NT2/D1 (cell line): Measurements from ENCODE around the gene DOCK9.

Experiments
- DNase-seq: peaks from one replicate; pipeline ENCODE4 v3.0.0-alpha.2; 2011; ENCODE audit warnings: low read depth, low spot score
- H3K27me3 ChIP-seq: 2 replicates; pipeline ENCODE4 v1.6.0; 2011; ENCODE audit warnings: mild to moderate bottlenecking; ENCODE audit not compliant: insufficient read length, insufficient read depth
- H3K36me3 ChIP-seq: 2 replicates; pipeline ENCODE4 v1.6.1; 2011; ENCODE audit warnings: mild to moderate bottlenecking, low read length, mixed read lengths; ENCODE audit not compliant: insufficient read depth, insufficient read length
- H3K4me1 ChIP-seq: 2 replicates; pipeline ENCODE4 v1.5.1; 2011; ENCODE audit not compliant: insufficient read depth, insufficient read length
- H3K4me3 ChIP-seq: 2 replicates; pipeline ENCODE4 v1.5.1; 2011; ENCODE audit warnings: low read depth; ENCODE audit not compliant: insufficient read length
- H3K9ac ChIP-seq: 2 replicates; pipeline ENCODE4 v1.6.0; 2011; ENCODE audit warnings: low read depth; ENCODE audit not compliant: insufficient read length
- H3K9me3 ChIP-seq: 2 replicates; pipeline ENCODE4 v1.5.1; 2011; ENCODE audit warnings: mild to moderate bottlenecking, low read length; ENCODE audit not compliant: insufficient read depth
- SUZ12 ChIP-seq: IDR thresholded peaks from 2 replicates; pipeline ENCODE4 v1.6.1; 2011; ENCODE audit not compliant: insufficient read length, insufficient read depth; ENCODE audit errors: extremely low read depth
- YY1 ChIP-seq: IDR thresholded peaks from 2 replicates; pipeline ENCODE4 v1.6.1; 2011; ENCODE audit not compliant: insufficient read length, insufficient read depth
- ZNF274 ChIP-seq: IDR thresholded peaks from 2 replicates; pipeline ENCODE4 v1.6.1; 2011; ENCODE audit warnings: mild to moderate bottlenecking, low read depth, low read length

Gene DOCK9

DNA sequence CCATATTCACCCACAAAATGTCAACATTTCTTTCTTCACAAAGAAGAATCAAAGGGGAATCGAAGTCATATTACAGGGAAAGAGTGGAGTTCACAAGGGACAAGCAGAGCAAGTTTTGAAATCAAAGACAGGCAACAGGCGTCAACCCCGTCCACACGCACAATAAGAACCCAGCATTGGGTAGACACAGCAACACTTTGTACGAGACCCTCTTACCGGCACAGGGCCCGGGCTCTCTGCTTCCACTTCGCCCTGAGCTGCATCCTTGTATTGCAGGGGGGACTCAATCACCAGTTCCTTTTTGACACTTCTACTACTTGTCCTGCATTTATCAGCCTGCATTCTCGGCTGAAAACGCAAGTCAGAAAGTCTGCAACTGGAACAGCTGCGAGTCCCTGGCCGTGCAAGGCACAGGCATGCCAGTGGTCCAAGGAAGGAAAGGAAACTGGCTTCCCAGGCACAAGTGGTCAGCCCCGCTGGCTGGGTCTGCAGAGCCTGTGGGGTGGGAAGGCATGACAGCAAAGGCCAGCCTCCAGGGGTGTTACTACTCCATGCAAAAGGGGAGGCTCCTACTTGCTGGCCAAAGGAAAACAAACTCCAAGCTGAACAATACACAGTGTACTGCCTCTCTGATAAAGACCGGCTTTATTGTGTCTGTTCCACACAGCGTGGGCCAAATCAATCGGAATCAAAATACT lies at the start of gene DOCK9:
Gene DOCK9 (minus strand): TSS at position 497 of the 698 bp plus-strand sequence. CDS start 155 bp downstream, at position 342.
- DNase-seq = peak; percentile 9
- Histone ChIP-seq H3K27me3 (no peaks in the 10 kb centered on the region), H3K9ac (no peak within 1 kb of the TSS), H3K9me3 (no peaks in the 10 kb centered on the region), H3K36me3 (no peaks in the 10 kb centered on the region), H3K4me1 (peaks cover 5% of the 10 kb centered on the region), H3K4me3 (no peak within 1 kb of the TSS)
- no peak for TF ChIP-seq YY1
- no peak for TF ChIP-seq SUZ12
- TF ChIP-seq ZNF274 = no peak

DNA sequence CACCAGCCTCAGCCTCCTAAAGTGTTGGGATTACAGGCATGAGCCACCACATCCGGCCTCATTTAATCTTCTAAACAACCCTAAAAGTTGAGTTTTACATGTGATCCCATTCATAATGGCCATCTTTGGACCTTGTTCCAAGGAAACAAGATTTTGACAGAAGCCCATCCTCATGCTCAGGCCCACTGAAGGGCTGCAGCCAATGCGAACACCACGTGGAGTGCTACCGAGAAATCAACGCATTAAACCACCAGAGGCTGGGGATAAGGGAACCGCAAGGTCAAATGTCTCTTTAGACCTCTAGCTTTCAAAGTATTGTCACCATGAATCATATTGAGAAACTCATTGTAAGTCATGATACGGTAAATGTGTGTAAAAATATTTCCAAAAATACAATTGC lies 49.4 kb upstream of the DOCK9 start:
- Histone ChIP-seq H3K4me1 (no peaks in the 10 kb centered on the region), H3K27me3 (no peaks in the 10 kb centered on the region), H3K4me3 (no peak overlapping the region), H3K9me3 (no peaks in the 10 kb centered on the region), H3K9ac (no peak overlapping the region), H3K36me3 (no peaks in the 10 kb centered on the region)
- TF ChIP-seq YY1 (no peak), SUZ12 (no peak), ZNF274 (no peak)
- DNase-seq = no peak

- Histone ChIP-seq H3K4me1 (no peaks in the 10 kb centered on the region), H3K9me3 (no peaks in the 10 kb centered on the region), H3K4me3 (no peak overlapping the region), H3K9ac (no peak overlapping the region), H3K36me3 (no peaks in the 10 kb centered on the region), H3K27me3 (no peaks in the 10 kb centered on the region)
- DNase-seq = no peak
- TF ChIP-seq YY1 = no peak
- no peak for TF ChIP-seq ZNF274
- TF ChIP-seq SUZ12 = no peak
Observed at GRCh38 chr13:99022941-99023340, 45.1 kb upstream of the DOCK9 start.

- Histone ChIP-seq H3K4me3 (no peak overlapping the region), H3K36me3 (no peaks in the 10 kb centered on the region), H3K4me1 (peaks cover 3% of the 10 kb centered on the region), H3K9me3 (no peaks in the 10 kb centered on the region), H3K9ac (no peak overlapping the region), H3K27me3 (no peaks in the 10 kb centered on the region)
- TF ChIP-seq YY1 (no peak), ZNF274 (no peak), SUZ12 (no peak)
- DNase-seq = no peak
Observed at GRCh38 chr13:99018418-99019180, 40.7 kb upstream of the DOCK9 start.

- H3K36me3 ChIP-seq = no peaks in the 10 kb centered on the region
- H3K4me3 ChIP-seq = no peak overlapping the region
- no peaks in the 10 kb centered on the region for H3K9me3 ChIP-seq
- no peaks in the 10 kb centered on the region for H3K27me3 ChIP-seq
- H3K4me1 ChIP-seq = peaks cover 3% of the 10 kb centered on the region
- H3K9ac ChIP-seq = no peak overlapping the region
- TF ChIP-seq ZNF274 (no peak), SUZ12 (no peak), YY1 (no peak)
- no peak for DNase-seq
Observed at GRCh38 chr13:99015606-99016490, 38.0 kb upstream of the DOCK9 start.

- no peaks in the 10 kb centered on the region for H3K36me3 ChIP-seq
Observed at GRCh38 chr13:99014522-99014921, 36.7 kb upstream of the DOCK9 start.

GRCh38 chr13:99013951-99014350 lies 36.1 kb upstream of the DOCK9 start:
- no peak for DNase-seq
- Histone ChIP-seq H3K27me3 (no peaks in the 10 kb centered on the region), H3K4me3 (no peak overlapping the region), H3K9ac (no peak overlapping the region), H3K36me3 (no peaks in the 10 kb centered on the region), H3K9me3 (no peaks in the 10 kb centered on the region), H3K4me1 (peaks cover 3% of the 10 kb centered on the region)
- TF ChIP-seq YY1 (no peak), ZNF274 (no peak), SUZ12 (no peak)

More at GRCh38 chr13:99014522-99014921, 36.7 kb upstream of the DOCK9 start:
- H3K4me1 ChIP-seq = peaks cover 3% of the 10 kb centered on the region
- H3K9ac ChIP-seq = no peak overlapping the region
- H3K9me3 ChIP-seq = no peaks in the 10 kb centered on the region
- H3K27me3 ChIP-seq = no peaks in the 10 kb centered on the region
- no peak for DNase-seq
- TF ChIP-seq SUZ12 (no peak), ZNF274 (no peak), YY1 (no peak)
- H3K4me3 ChIP-seq = no peak overlapping the region
